HepG2 (cell line): ENCODE results near the gene IGBP1. TPM values are rescaled to one million over a fixed set of nuclear protein-coding genes. Genes with fewer than 3 reads are reported as not detected.
A peak's percentile ranks its signal among the peaks of the same experiment; 100 is the strongest.

Experiments
- ELF4 ChIP-seq: sonication (generic); formaldehyde crosslinking; IDR thresholded peaks from 2 replicates; pipeline ENCODE4 v1.5.0; 2020; ENCODE audit warnings: missing genetic modification reagents, mild to moderate bottlenecking, moderate library complexity, borderline replicate concordance
- ERF ChIP-seq: IDR thresholded peaks from 2 replicates; pipeline ENCODE4 v1.6.1; 2018; ENCODE audit warnings: missing biosample characterization, missing genetic modification reagents
- GFI1 ChIP-seq: sonication (generic); formaldehyde crosslinking; IDR thresholded peaks from 2 replicates; pipeline ENCODE4 v1.5.0; 2020; ENCODE audit warnings: missing genetic modification reagents, mild to moderate bottlenecking, borderline replicate concordance
- HOXD1 ChIP-seq: sonication (generic); formaldehyde crosslinking; IDR thresholded peaks from 2 replicates; pipeline ENCODE4 v1.5.0; 2020; ENCODE audit warnings: missing genetic modification reagents
- MED8 ChIP-seq: sonication (generic); formaldehyde crosslinking; IDR thresholded peaks from 2 replicates; pipeline ENCODE4 v1.8.1; 2023; ENCODE audit warnings: mild to moderate bottlenecking, missing genetic modification reagents; ENCODE audit not compliant: insufficient replicate concordance
- MTF1 ChIP-seq: sonication (generic); formaldehyde crosslinking; IDR thresholded peaks from 2 replicates; pipeline ENCODE4 v1.5.0; 2020; ENCODE audit warnings: missing genetic modification reagents
- PCBP2 ChIP-seq: fragments of 200-400 bp; formaldehyde crosslinking; optimal IDR thresholded peaks from 2 replicates; pipeline ENCODE3; 2018; ENCODE audit warnings: low read length, low read depth; ENCODE audit not compliant: poor library complexity, severe bottlenecking
- SALL1 ChIP-seq: sonication (generic); formaldehyde crosslinking; IDR thresholded peaks from 2 replicates; pipeline ENCODE4 v1.8.0; 2022; ENCODE audit warnings: mild to moderate bottlenecking, missing genetic modification reagents
- SKI ChIP-seq: fragments of 450-650 bp; IDR thresholded peaks from one replicate; pipeline ENCODE4 v1.6.1; 2018; ENCODE audit warnings: mild to moderate bottlenecking; ENCODE audit not compliant: partially characterized antibody
- SMAD1 ChIP-seq: sonication (generic); formaldehyde crosslinking; IDR thresholded peaks from 2 replicates; pipeline ENCODE4 v1.4.0; 2020; ENCODE audit warnings: missing genetic modification reagents, low read depth, mild to moderate bottlenecking, borderline replicate concordance
- SPEN ChIP-seq: sonication (generic); formaldehyde crosslinking; IDR thresholded peaks from 2 replicates; pipeline ENCODE4 v1.5.1; 2020; ENCODE audit warnings: low read depth, mild to moderate bottlenecking, missing genetic modification reagents
- ZBTB8A ChIP-seq: sonication (generic); formaldehyde crosslinking; IDR thresholded peaks from 2 replicates; pipeline ENCODE4 v1.4.0; 2020; ENCODE audit warnings: mild to moderate bottlenecking, low read depth, missing genetic modification reagents, borderline replicate concordance
- ZNF121 ChIP-seq: sonication (generic); formaldehyde crosslinking; IDR thresholded peaks from 2 replicates; pipeline ENCODE4 v1.5.0; 2020; ENCODE audit warnings: mild to moderate bottlenecking, missing genetic modification reagents
- ZNF335 ChIP-seq: sonication (generic); formaldehyde crosslinking; IDR thresholded peaks from 2 replicates; pipeline ENCODE4 v1.4.0; 2020; ENCODE audit warnings: missing genetic modification reagents
- ZNF44 ChIP-seq: sonication (generic); formaldehyde crosslinking; IDR thresholded peaks from 2 replicates; pipeline ENCODE4 v1.5.1; 2020; ENCODE audit warnings: mild to moderate bottlenecking, missing genetic modification reagents
- polyA plus RNA-seq, 8 experiments: library from polyadenylated mRNA; depleted of rRNA in 3 of 8; stranded (reverse) in 7 of 8; unstranded in 1 of 8; fragments of >200 nt; fragmentation: Illumina TruSeq in 4 of 8; extraction: Trizol in 4 of 8; gene quantifications; 2 replicates each; pipeline versions ENCODE4 v1.2.1 to v1.2.3, GENCODE V29; 2011 to 2016; ENCODE audit warnings: low read depth in 4 of 8, missing spikeins in 1 of 8, mixed read lengths in 1 of 8; ENCODE audit not compliant: insufficient read depth in 1 of 8
- total RNA-seq, 5 experiments: library from RNA; depleted of rRNA; stranded (reverse); fragments of >200 nt; fragmentation: Illumina TruSeq; extraction: Trizol; gene quantifications; 2 replicates each; pipeline ENCODE4 v1.2.3, GENCODE V29; 2016; ENCODE audit warnings: low read depth in 1 of 5
- TF ChIP-seq, protein P1 (sequence below): sonication (generic); formaldehyde crosslinking; conservative IDR thresholded peaks from 2 replicates; pipeline ENCODE4 v1.5.0; 2020; ENCODE audit warnings: missing genetic modification reagents
- TF ChIP-seq, protein P2 (sequence below): IDR thresholded peaks from 2 replicates; pipeline ENCODE4 v1.6.1; 2012; ENCODE audit warnings: low read length, improper control_type of control experiment
- TF ChIP-seq, protein P3 (sequence below): sonication (generic); formaldehyde crosslinking; IDR thresholded peaks from 2 replicates; pipeline ENCODE4 v1.5.0; 2020; ENCODE audit warnings: missing genetic modification reagents, mild to moderate bottlenecking, borderline replicate concordance
- TF ChIP-seq, protein P4 (sequence below): sonication (generic); formaldehyde crosslinking; IDR thresholded peaks from 2 replicates; pipeline ENCODE4 v1.4.0; 2020; ENCODE audit warnings: mild to moderate bottlenecking, missing genetic modification reagents, borderline replicate concordance

IGBP1 gene
- total and polyA plus RNA-seq, 2 of the 13 experiments (the other 11 are each of a cell fraction or from before 2014, with no cell fraction given) = 59.3 to 103 TPM

DNA sequence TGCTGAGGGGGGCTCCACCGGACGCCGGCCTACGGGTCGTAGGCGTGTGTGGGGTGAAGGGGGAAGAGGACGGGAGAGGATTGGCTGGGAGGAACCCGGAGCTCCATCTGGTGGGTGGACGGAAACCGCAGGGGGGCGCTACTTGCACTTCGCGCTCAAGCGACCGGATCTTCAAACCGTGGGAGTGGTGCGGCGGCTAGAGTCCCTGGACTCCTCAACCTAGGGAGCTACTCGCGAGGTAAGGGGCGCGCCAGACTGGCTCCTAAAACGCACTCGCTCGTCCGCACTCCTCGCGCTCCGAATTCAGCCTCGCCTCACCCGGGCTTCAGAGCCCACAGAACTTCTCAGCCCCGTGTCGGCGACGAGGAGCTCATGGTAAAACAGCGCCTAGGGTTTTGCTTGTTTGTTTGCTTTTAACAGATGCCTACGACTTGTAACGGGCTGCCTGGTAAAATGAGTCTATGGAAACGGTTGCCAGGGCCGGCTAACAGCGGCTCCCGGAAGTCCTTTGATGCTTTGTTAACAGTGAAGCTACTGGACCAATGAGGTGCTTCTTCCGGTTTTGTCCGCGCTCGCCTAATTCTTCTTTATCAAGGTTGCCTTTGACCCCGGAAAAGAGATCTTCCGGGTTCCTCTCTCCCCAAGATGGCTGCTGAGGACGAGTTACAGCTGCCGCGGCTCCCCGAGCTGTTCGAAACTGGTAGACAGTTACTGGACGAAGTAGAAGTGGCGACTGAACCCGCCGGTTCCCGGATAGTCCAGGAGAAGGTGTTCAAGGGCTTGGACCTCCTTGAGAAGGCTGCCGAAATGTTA is at the start of gene IGBP1 (continued):
- TF ChIP-seq, protein P1, sequence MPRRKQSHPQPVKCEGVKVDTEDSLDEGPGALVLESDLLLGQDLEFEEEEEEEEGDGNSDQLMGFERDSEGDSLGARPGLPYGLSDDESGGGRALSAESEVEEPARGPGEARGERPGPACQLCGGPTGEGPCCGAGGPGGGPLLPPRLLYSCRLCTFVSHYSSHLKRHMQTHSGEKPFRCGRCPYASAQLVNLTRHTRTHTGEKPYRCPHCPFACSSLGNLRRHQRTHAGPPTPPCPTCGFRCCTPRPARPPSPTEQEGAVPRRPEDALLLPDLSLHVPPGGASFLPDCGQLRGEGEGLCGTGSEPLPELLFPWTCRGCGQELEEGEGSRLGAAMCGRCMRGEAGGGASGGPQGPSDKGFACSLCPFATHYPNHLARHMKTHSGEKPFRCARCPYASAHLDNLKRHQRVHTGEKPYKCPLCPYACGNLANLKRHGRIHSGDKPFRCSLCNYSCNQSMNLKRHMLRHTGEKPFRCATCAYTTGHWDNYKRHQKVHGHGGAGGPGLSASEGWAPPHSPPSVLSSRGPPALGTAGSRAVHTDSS (CRISPR knock-in tag) = no peak
- TF ChIP-seq SPEN (no peak), ERF (CRISPR knock-in tag) (no peak; the same call in 1 of the 2 replicates), SKI (no peak), MTF1 (no peak), GFI1 (CRISPR knock-in tag) (no peak), ZNF121 (CRISPR knock-in tag) (no peak), PCBP2 (no peak), MED8 (CRISPR knock-in tag) (no peak), HOXD1 (CRISPR knock-in tag) (no peak), ZBTB8A (no peak), SALL1 (peak; percentile 20; the same call in 1 of the 2 replicates), ZNF44 (CRISPR knock-in tag) (no peak), ZNF335 (CRISPR knock-in tag) (no peak), ELF4 (CRISPR knock-in tag) (peak; percentile 87; the same call in 1 of the 2 replicates), SMAD1 (no peak)
- TF ChIP-seq, protein P2, sequence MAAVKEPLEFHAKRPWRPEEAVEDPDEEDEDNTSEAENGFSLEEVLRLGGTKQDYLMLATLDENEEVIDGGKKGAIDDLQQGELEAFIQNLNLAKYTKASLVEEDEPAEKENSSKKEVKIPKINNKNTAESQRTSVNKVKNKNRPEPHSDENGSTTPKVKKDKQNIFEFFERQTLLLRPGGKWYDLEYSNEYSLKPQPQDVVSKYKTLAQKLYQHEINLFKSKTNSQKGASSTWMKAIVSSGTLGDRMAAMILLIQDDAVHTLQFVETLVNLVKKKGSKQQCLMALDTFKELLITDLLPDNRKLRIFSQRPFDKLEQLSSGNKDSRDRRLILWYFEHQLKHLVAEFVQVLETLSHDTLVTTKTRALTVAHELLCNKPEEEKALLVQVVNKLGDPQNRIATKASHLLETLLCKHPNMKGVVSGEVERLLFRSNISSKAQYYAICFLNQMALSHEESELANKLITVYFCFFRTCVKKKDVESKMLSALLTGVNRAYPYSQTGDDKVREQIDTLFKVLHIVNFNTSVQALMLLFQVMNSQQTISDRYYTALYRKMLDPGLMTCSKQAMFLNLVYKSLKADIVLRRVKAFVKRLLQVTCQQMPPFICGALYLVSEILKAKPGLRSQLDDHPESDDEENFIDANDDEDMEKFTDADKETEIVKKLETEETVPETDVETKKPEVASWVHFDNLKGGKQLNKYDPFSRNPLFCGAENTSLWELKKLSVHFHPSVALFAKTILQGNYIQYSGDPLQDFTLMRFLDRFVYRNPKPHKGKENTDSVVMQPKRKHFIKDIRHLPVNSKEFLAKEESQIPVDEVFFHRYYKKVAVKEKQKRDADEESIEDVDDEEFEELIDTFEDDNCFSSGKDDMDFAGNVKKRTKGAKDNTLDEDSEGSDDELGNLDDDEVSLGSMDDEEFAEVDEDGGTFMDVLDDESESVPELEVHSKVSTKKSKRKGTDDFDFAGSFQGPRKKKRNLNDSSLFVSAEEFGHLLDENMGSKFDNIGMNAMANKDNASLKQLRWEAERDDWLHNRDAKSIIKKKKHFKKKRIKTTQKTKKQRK = no peak
- TF ChIP-seq, protein P3, sequence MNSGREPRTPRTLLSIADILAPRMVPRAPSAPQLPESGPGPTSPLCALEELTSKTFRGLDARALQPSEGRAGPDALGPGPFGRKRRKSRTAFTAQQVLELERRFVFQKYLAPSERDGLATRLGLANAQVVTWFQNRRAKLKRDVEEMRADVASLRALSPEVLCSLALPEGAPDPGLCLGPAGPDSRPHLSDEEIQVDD = no peak
- TF ChIP-seq, protein P4, sequence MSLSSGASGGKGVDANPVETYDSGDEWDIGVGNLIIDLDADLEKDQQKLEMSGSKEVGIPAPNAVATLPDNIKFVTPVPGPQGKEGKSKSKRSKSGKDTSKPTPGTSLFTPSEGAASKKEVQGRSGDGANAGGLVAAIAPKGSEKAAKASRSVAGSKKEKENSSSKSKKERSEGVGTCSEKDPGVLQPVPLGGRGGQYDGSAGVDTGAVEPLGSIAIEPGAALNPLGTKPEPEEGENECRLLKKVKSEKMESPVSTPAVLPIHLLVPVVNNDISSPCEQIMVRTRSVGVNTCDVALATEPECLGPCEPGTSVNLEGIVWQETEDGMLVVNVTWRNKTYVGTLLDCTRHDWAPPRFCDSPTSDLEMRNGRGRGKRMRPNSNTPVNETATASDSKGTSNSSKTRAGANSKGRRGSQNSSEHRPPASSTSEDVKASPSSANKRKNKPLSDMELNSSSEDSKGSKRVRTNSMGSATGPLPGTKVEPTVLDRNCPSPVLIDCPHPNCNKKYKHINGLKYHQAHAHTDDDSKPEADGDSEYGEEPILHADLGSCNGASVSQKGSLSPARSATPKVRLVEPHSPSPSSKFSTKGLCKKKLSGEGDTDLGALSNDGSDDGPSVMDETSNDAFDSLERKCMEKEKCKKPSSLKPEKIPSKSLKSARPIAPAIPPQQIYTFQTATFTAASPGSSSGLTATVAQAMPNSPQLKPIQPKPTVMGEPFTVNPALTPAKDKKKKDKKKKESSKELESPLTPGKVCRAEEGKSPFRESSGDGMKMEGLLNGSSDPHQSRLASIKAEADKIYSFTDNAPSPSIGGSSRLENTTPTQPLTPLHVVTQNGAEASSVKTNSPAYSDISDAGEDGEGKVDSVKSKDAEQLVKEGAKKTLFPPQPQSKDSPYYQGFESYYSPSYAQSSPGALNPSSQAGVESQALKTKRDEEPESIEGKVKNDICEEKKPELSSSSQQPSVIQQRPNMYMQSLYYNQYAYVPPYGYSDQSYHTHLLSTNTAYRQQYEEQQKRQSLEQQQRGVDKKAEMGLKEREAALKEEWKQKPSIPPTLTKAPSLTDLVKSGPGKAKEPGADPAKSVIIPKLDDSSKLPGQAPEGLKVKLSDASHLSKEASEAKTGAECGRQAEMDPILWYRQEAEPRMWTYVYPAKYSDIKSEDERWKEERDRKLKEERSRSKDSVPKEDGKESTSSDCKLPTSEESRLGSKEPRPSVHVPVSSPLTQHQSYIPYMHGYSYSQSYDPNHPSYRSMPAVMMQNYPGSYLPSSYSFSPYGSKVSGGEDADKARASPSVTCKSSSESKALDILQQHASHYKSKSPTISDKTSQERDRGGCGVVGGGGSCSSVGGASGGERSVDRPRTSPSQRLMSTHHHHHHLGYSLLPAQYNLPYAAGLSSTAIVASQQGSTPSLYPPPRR (CRISPR knock-in tag) = no peak
